Effector memory CD4-positive, alpha-beta T cell (primary cell): ENCODE results near the gene KIAA0319L.

Source experiments
- DNase-seq, 3 donors: peaks; one replicate each; pipeline ENCODE4 v3.0.0-alpha.2; 2020
- H3K27ac ChIP-seq: 2 replicates; pipeline ENCODE4 v1.7.0; 2013; ENCODE audit warnings: mild to moderate bottlenecking, low read length, moderate library complexity; ENCODE audit not compliant: insufficient read depth, poor library complexity, severe bottlenecking
- H3K27me3 ChIP-seq: replicated peaks from 2 replicates; pipeline ENCODE4 v1.7.0; 2013; ENCODE audit warnings: mild to moderate bottlenecking, low read length; ENCODE audit not compliant: insufficient read depth, control insufficient read depth, poor library complexity, severe bottlenecking
- H3K36me3 ChIP-seq: 2 replicates; pipeline ENCODE4 v1.7.0; 2013; ENCODE audit warnings: mild to moderate bottlenecking, low read length, moderate library complexity; ENCODE audit not compliant: control insufficient read depth, insufficient read depth
- H3K4me1 ChIP-seq: 2 replicates; pipeline ENCODE4 v1.7.0; 2013; ENCODE audit warnings: low read length, mild to moderate bottlenecking; ENCODE audit not compliant: control insufficient read depth, insufficient read depth, poor library complexity, severe bottlenecking
- H3K4me3 ChIP-seq: 2 replicates; pipeline ENCODE4 v1.7.0; 2013; ENCODE audit warnings: low read length, low read depth, mild to moderate bottlenecking; ENCODE audit not compliant: insufficient read depth, poor library complexity, severe bottlenecking
- H3K9me3 ChIP-seq: 2 replicates; pipeline ENCODE4 v1.7.0; 2013; ENCODE audit warnings: mild to moderate bottlenecking, low read length, moderate library complexity; ENCODE audit not compliant: control insufficient read depth

KIAA0319L gene

GRCh38 chr1:35401049-35401448 is 156.2 kb downstream of the KIAA0319L start:
- Histone ChIP-seq H3K27ac (no peak overlapping the region), H3K36me3 (peaks cover 39% of the 10 kb centered on the region), H3K4me3 (no peak overlapping the region), H3K4me1 (no peaks in the 10 kb centered on the region), H3K27me3 (no peaks in the 10 kb centered on the region), H3K9me3 (no peaks in the 10 kb centered on the region)
- DNase-seq, result no peak

GRCh38 chr1:35398739-35399138 is 158.5 kb downstream of the KIAA0319L start:
- H3K4me3 ChIP-seq, result no peak overlapping the region
- H3K27me3 ChIP-seq, result no peaks in the 10 kb centered on the region
- H3K27ac ChIP-seq, result no peak overlapping the region
- no peak for DNase-seq
- peaks cover 41% of the 10 kb centered on the region for H3K36me3 ChIP-seq
- H3K9me3 ChIP-seq, result no peaks in the 10 kb centered on the region
- no peaks in the 10 kb centered on the region for H3K4me1 ChIP-seq

- DNase-seq, result no peak
- Histone ChIP-seq H3K4me3 (no peak overlapping the region), H3K36me3 (peaks cover 44% of the 10 kb centered on the region), H3K27ac (no peak overlapping the region), H3K27me3 (no peaks in the 10 kb centered on the region), H3K9me3 (no peaks in the 10 kb centered on the region), H3K4me1 (no peaks in the 10 kb centered on the region)
Observed at GRCh38 chr1:35394386-35394785, 162.8 kb downstream of the KIAA0319L start.

GRCh38 chr1:35390600-35391494 is 166.4 kb downstream of the KIAA0319L start:
- H3K27me3 ChIP-seq, result no peaks in the 10 kb centered on the region

GRCh38 chr1:35386959-35387358 is 170.2 kb downstream of the KIAA0319L start:
- no peaks in the 10 kb centered on the region for H3K9me3 ChIP-seq
- no peaks in the 10 kb centered on the region for H3K4me1 ChIP-seq
- H3K36me3 ChIP-seq, result peaks cover 18% of the 10 kb centered on the region
- H3K4me3 ChIP-seq, result no peak overlapping the region
- H3K27me3 ChIP-seq, result no peaks in the 10 kb centered on the region
- no peak overlapping the region for H3K27ac ChIP-seq
- DNase-seq, result no peak

More at GRCh38 chr1:35390600-35391494, 166.4 kb downstream of the KIAA0319L start:
- Histone ChIP-seq H3K4me1 (no peaks in the 10 kb centered on the region), H3K27ac (no peak overlapping the region), H3K4me3 (no peak overlapping the region), H3K9me3 (no peaks in the 10 kb centered on the region), H3K36me3 (peaks cover 36% of the 10 kb centered on the region)
- DNase-seq, result no peak

- no peak for DNase-seq
- H3K27ac ChIP-seq, result no peak overlapping the region
Observed at GRCh38 chr1:35386290-35386689, 170.9 kb downstream of the KIAA0319L start.

More at GRCh38 chr1:35386290-35386689, 170.9 kb downstream of the KIAA0319L start:
- Histone ChIP-seq H3K4me3 (no peak overlapping the region), H3K9me3 (no peaks in the 10 kb centered on the region), H3K27me3 (no peaks in the 10 kb centered on the region), H3K4me1 (no peaks in the 10 kb centered on the region), H3K36me3 (peaks cover 16% of the 10 kb centered on the region)
